Sigmoid colon (tissue), 7 donors: ENCODE results near the gene PLPPR3. TPM values are rescaled to one million over a fixed set of nuclear protein-coding genes. Genes with fewer than 3 reads are reported as not detected.
"Not testable (repeated sequence)": the region's sequence is repeated elsewhere in the genome, so short reads cannot be mapped to it uniquely, and the experiment has no call there.

Experiments
- DNase-seq: peaks from one replicate; pipeline ENCODE4 v3.0.0-alpha.2; 2019
- H3K27ac ChIP-seq, 4 donors: fragments of 200-600 bp; sonication (generic); one replicate each; pipeline ENCODE4 v1.5.1; 2016 to 2019; ENCODE audit warnings: mild to moderate bottlenecking in 1 of 4
- H3K27me3 ChIP-seq, 3 donors: fragments of 200-600 bp; sonication (generic); one replicate each; pipeline ENCODE4 v1.5.1; 2019; ENCODE audit warnings: mild to moderate bottlenecking in 1 of 3
- H3K36me3 ChIP-seq, 4 donors: fragments of 200-600 bp; sonication (generic); one replicate each; pipeline ENCODE4 v1.5.1; 2016 to 2019
- H3K4me1 ChIP-seq, 4 donors: fragments of 200-600 bp; sonication (generic); one replicate each; pipeline ENCODE4 v1.5.1; 2017 to 2019
- H3K4me3 ChIP-seq, 4 donors: fragments of 200-600 bp; sonication (generic); one replicate each; pipeline ENCODE4 v1.5.1; 2017 to 2019; ENCODE audit warnings: mild to moderate bottlenecking in 2 of 4, moderate library complexity in 1 of 4
- H3K9me3 ChIP-seq, 4 donors: fragments of 200-600 bp in 3 of 4; sonication (generic) in 3 of 4; one replicate each; pipeline versions ENCODE4 v1.5.1 to v1.6.1; 2013 to 2019
- CTCF ChIP-seq, 4 experiments: fragments of 450-650 bp in 3 of 4; fragments of 200-600 bp in 1 of 4; IDR thresholded peaks; one replicate each; pipeline ENCODE4 v1.5.1; 2016 to 2019; ENCODE audit warnings: antibody characterized with exemption in 4 of 4, mild to moderate bottlenecking in 3 of 4, moderate library complexity in 2 of 4
- EP300 ChIP-seq, 4 donors: sonication (generic); formaldehyde crosslinking; IDR thresholded peaks; one replicate each; pipeline ENCODE4 v1.6.1; 2017; ENCODE audit warnings: antibody characterized with exemption in 4 of 4
- POLR2A ChIP-seq, 2 donors: fragments of 450-650 bp; IDR thresholded peaks; one replicate each; pipeline ENCODE4 v1.6.1; 2016; ENCODE audit warnings: antibody characterized with exemption in 2 of 2, mild to moderate bottlenecking in 2 of 2, moderate library complexity in 2 of 2
- POLR2AphosphoS5 ChIP-seq, 4 donors: sonication (generic); formaldehyde crosslinking; IDR thresholded peaks; one replicate each; pipeline ENCODE4 v1.6.1; 2017; ENCODE audit warnings: antibody characterized with exemption in 4 of 4
- WGBS, 2 donors: extraction: QIAGEN DNeasy Blood & Tissue Kit; methylation state at CpG; one replicate each; pipeline ENCODE4 v1.1.7; 2013; 5-methylcytosine and 5-hydroxymethylcytosine counted together
- intact Hi-C: fragments of 100-400 bp; cut with DNase I; formaldehyde crosslinking; loops from one replicate; pipeline ENCODE4 v1.15.1; 2023
- polyA plus RNA-seq, 3 donors: library from polyadenylated mRNA; stranded (reverse); fragments of 200-250 nt; gene quantifications; one replicate each; pipeline ENCODE4 v1.2.3, GENCODE V29; 2013
- total RNA-seq, 4 donors: library from RNA; depleted of rRNA; stranded (reverse); fragments of >200 nt; gene quantifications; one replicate each; pipeline ENCODE4 v1.1.0, GENCODE V29; 2016
- donor health status: healthy with polysubstance abuse.
- donor health status: Bipolar disorder and iron deficiency.
- donor health status: healthy.

Gene PLPPR3
- total and polyA plus RNA-seq, 7 donors: 0.07 TPM; not detected in 6

GRCh38 chr19:845707-846521 is 24.2 kb upstream of the PLPPR3 start:
- TF ChIP-seq CTCF (IDR thresholded peaks at IDR 0.05) (no peak), POLR2A (IDR thresholded peaks at IDR 0.05) (no peak), EP300 (IDR thresholded peaks at IDR 0.05) (no peak), POLR2AphosphoS5 (IDR thresholded peaks at IDR 0.05) (no peak)
- Histone ChIP-seq H3K4me3 (no peak overlapping the region), H3K9me3 (no peaks in the 10 kb centered on the region), H3K27me3 (peaks cover 14 to 71% (median 49%) of the 10 kb centered on the region in 3 donors), H3K4me1 (peaks cover 0 to 42% (median 31%) of the 10 kb centered on the region in 4 donors), H3K27ac (no peak overlapping the region), H3K36me3 (no peaks in the 10 kb centered on the region)
- no peak for DNase-seq
- intact Hi-C loops: no loop called here
- WGBS, 2 donors: 46 to 70% methylated on average over 37 of the region's 37 CpGs

- H3K27ac ChIP-seq: no peak overlapping the region
- no peak for TF ChIP-seq POLR2A (IDR thresholded peaks at IDR 0.05)
- TF ChIP-seq CTCF (IDR thresholded peaks at IDR 0.05): no peak
- TF ChIP-seq EP300 (IDR thresholded peaks at IDR 0.05): no peak
- TF ChIP-seq POLR2AphosphoS5 (IDR thresholded peaks at IDR 0.05): no peak
- no peaks in the 10 kb centered on the region for H3K36me3 ChIP-seq
- H3K4me1 ChIP-seq: peaks cover 0 to 30% (median 23%) of the 10 kb centered on the region in 4 donors
- no peak overlapping the region for H3K4me3 ChIP-seq
- H3K9me3 ChIP-seq: no peaks in the 10 kb centered on the region
- no peak for DNase-seq
- intact Hi-C loops: no loop called here
- 10 to 39% methylated on average over 11 of the region's 11 CpGs for WGBS, 2 donors
- peaks cover 14 to 82% (median 54%) of the 10 kb centered on the region in 3 donors for H3K27me3 ChIP-seq
Measured at GRCh38 chr19:844546-844971, 22.8 kb upstream of the PLPPR3 start.

GRCh38 chr19:843836-844545 is 22.2 kb upstream of the PLPPR3 start:
- intact Hi-C loops: no loop called here
- DNase-seq: no peak
- H3K4me1 ChIP-seq: peaks cover 0 to 30% (median 23%) of the 10 kb centered on the region in 4 donors
- no peak overlapping the region for H3K27ac ChIP-seq
- WGBS, 2 donors: 9 to 37% methylated on average over 67 to 70 of the region's 70 CpGs
- peak overlapping the region in 3 of 4 donors; percentile 22 to 32 (median 24) for H3K4me3 ChIP-seq
- H3K9me3 ChIP-seq: no peaks in the 10 kb centered on the region
- no peak for TF ChIP-seq CTCF (IDR thresholded peaks at IDR 0.05)
- H3K27me3 ChIP-seq: peaks cover 14 to 88% (median 54%) of the 10 kb centered on the region in 3 donors
- H3K36me3 ChIP-seq: no peaks in the 10 kb centered on the region

GRCh38 chr19:843180-843835 is 21.6 kb upstream of the PLPPR3 start:
- no peak for TF ChIP-seq CTCF (IDR thresholded peaks at IDR 0.05)
- no peak for TF ChIP-seq EP300 (IDR thresholded peaks at IDR 0.05)
- no peak for TF ChIP-seq POLR2A (IDR thresholded peaks at IDR 0.05)
- no peak for TF ChIP-seq POLR2AphosphoS5 (IDR thresholded peaks at IDR 0.05)
- WGBS, 2 donors: 5 to 7% methylated on average over 46 of the region's 46 CpGs
- no peak for DNase-seq
- Histone ChIP-seq H3K27me3 (peaks cover 14 to 89% (median 54%) of the 10 kb centered on the region in 3 donors), H3K4me3 (peak overlapping the region in 3 of 4 donors; percentile 22 to 32 (median 24)), H3K4me1 (peaks cover 0 to 24% (median 21%) of the 10 kb centered on the region in 4 donors), H3K9me3 (no peaks in the 10 kb centered on the region), H3K36me3 (no peaks in the 10 kb centered on the region), H3K27ac (no peak overlapping the region)
- intact Hi-C loops: no loop called here

GRCh38 chr19:842802-843179 is 21.0 kb upstream of the PLPPR3 start:
- peaks cover 0 to 19% (median 16%) of the 10 kb centered on the region in 4 donors for H3K4me1 ChIP-seq
- H3K36me3 ChIP-seq, H3K27ac ChIP-seq, intact Hi-C loops, H3K4me3 ChIP-seq, H3K9me3 ChIP-seq, DNase-seq: not testable (repeated sequence)
- peaks cover 14 to 87% (median 49%) of the 10 kb centered on the region in 3 donors for H3K27me3 ChIP-seq
- WGBS, 2 donors: 61 to 77% methylated on average over 7 of the region's 7 CpGs
